Right lobe of liver (tissue), 4 donors: ENCODE measurements around the gene TACO1.

ENCODE experiments used
- POLR2A ChIP-seq: fragments of 450-650 bp; IDR thresholded peaks from one replicate; pipeline ENCODE4 v1.6.1; 2017; ENCODE audit warnings: antibody characterized with exemption, mild to moderate bottlenecking
- TF ChIP-seq, protein P1 (sequence below), 4 donors: fragments of 200-600 bp in 3 of 4; fragments of 450-650 bp in 1 of 4; IDR thresholded peaks; one replicate each; pipeline versions ENCODE4 v1.5.1 to v1.8.0; 2016 to 2022; ENCODE audit warnings: antibody characterized with exemption in 4 of 4, mild to moderate bottlenecking in 2 of 4
- donor health status: DM: no; HTN: no; CAD: no.
- donor health status: DM: no; HTN: no; CAD: no.
- donor health status: DM: no; HTN: yes; CAD: no.

DNA sequence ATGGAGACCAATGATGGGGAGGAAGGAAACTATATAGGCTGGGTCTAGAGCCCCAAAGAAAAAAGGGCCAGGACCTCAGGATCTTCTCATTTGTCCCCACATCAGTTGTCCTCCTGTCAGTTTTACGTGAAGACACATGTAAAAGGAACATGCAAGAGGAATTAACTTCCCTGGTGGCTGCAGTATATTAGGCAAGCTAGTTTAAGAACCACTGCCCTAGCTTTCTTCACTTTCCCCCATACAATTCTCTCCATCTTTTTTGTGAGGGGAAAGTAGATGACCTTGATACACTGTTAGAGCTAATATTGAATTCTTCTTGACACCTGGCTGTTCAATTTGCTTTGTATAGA, 23.8 kb downstream of the TACO1 start:
- TF ChIP-seq, protein P1, sequence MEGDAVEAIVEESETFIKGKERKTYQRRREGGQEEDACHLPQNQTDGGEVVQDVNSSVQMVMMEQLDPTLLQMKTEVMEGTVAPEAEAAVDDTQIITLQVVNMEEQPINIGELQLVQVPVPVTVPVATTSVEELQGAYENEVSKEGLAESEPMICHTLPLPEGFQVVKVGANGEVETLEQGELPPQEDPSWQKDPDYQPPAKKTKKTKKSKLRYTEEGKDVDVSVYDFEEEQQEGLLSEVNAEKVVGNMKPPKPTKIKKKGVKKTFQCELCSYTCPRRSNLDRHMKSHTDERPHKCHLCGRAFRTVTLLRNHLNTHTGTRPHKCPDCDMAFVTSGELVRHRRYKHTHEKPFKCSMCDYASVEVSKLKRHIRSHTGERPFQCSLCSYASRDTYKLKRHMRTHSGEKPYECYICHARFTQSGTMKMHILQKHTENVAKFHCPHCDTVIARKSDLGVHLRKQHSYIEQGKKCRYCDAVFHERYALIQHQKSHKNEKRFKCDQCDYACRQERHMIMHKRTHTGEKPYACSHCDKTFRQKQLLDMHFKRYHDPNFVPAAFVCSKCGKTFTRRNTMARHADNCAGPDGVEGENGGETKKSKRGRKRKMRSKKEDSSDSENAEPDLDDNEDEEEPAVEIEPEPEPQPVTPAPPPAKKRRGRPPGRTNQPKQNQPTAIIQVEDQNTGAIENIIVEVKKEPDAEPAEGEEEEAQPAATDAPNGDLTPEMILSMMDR (IDR thresholded peaks at IDR 0.05) = no peak
- TF ChIP-seq POLR2A = no peak
